A549 (cell line): ENCODE data around the gene RAD51B. TPM values are rescaled to one million over a fixed set of nuclear protein-coding genes. Genes with fewer than 3 reads are reported as not detected.

ENCODE experiments used
- ATAC-seq, 2 experiments: fragments of 200-7000 bp in 1 of 2; fragments of >200 bp in 1 of 2; cut with Nextera tagmentation in 1 of 2; cut with Tn5 transposase in 1 of 2; 3 replicates each; pipeline versions ENCODE4 v1.8.0 to v1.9.1; 2018 to 2020; ENCODE audit warnings: mild to moderate bottlenecking in 1 of 2, moderate library complexity in 1 of 2
- CTCF ChIA-PET: fragments of 300-600 bp; sonication (Branson Sonifier 250); formaldehyde crosslinking; extraction: SDS; loops from one replicate; lab custom pipeline; 2021; ENCODE audit warnings: antibody characterized with exemption, inconsistent platforms; lab: Yijun Ruan, JAX
- POLR2A ChIA-PET: fragments of 350-600 bp; formaldehyde crosslinking; extraction: SDS; loops from one replicate; lab custom pipeline; 2021; ENCODE audit warnings: antibody characterized with exemption, inconsistent platforms; lab: Yijun Ruan, JAX
- DNase-seq, 2 experiments: peaks; one replicate each; pipeline versions ENCODE4 v3.0.0 to v3.0.0-alpha.2; 2011 to 2016; ENCODE audit warnings: low read depth in 1 of 2, low spot score in 1 of 2
- FAIRE-seq: peaks from 2 replicates; lab custom pipeline; 2011; peaks lifted over from hg19 to GRCh38; lab: Jason Lieb, UNC
- H3K27ac ChIP-seq, 2 experiments: fragments of >200 bp; sonication (Bioruptor Twin); formaldehyde crosslinking; 3 replicates each; pipeline ENCODE4 v1.5.1; 2016 to 2017
- H3K4me1 ChIP-seq: fragments of >200 bp; sonication (Bioruptor Twin); formaldehyde crosslinking; 3 replicates; pipeline ENCODE4 v1.6.1; 2016
- H3K4me2 ChIP-seq: fragments of >200 bp; sonication (Bioruptor Twin); formaldehyde crosslinking; 3 replicates; pipeline ENCODE4 v1.6.1; 2016
- H3K4me3 ChIP-seq: fragments of >200 bp; sonication (Bioruptor Twin); formaldehyde crosslinking; 3 replicates; pipeline ENCODE4 v1.5.1; 2016
- H3K9me3 ChIP-seq: fragments of >200 bp; sonication (Bioruptor Twin); formaldehyde crosslinking; 3 replicates; pipeline ENCODE4 v1.6.1; 2016
- BHLHE40 ChIP-seq: IDR thresholded peaks from 2 replicates; pipeline ENCODE4 v1.6.1; 2012; ENCODE audit warnings: low read depth, low read length, inconsistent platforms
- CBX2 ChIP-seq: fragments of 200-600 bp; sonication (generic); IDR thresholded peaks from 2 replicates; pipeline ENCODE4 v1.6.1; 2016; ENCODE audit warnings: low read depth, mild to moderate bottlenecking, borderline replicate concordance
- CBX8 ChIP-seq: fragments of 200-600 bp; sonication (generic); IDR thresholded peaks from 2 replicates; pipeline ENCODE4 v1.6.1; 2016
- CEBPB ChIP-seq, 2 experiments: fragments of >200 bp in 1 of 2; sonication (Bioruptor Twin) in 1 of 2; formaldehyde crosslinking in 1 of 2; IDR thresholded peaks; 2 replicates each; pipeline ENCODE4 v1.6.1; 2012 to 2016
- CHD2 ChIP-seq: fragments of 150-350 bp; IDR thresholded peaks from 2 replicates; pipeline ENCODE4 v1.6.1; 2014; ENCODE audit warnings: low read length; ENCODE audit not compliant: partially characterized antibody
- CHD4 ChIP-seq: fragments of 200-600 bp; sonication (generic); IDR thresholded peaks from 2 replicates; pipeline ENCODE4 v1.6.1; 2016; ENCODE audit warnings: antibody characterized with exemption, mild to moderate bottlenecking, borderline replicate concordance
- ESRRA ChIP-seq: fragments of 150-350 bp; IDR thresholded peaks from 2 replicates; pipeline ENCODE4 v1.6.1; 2014; ENCODE audit warnings: mild to moderate bottlenecking, low read length, borderline replicate concordance
- FOSB ChIP-seq: fragments of 250-450 bp; sonication (Bioruptor Pico); IDR thresholded peaks from 2 replicates; pipeline ENCODE4 v1.5.0; 2020; ENCODE audit warnings: mild to moderate bottlenecking, moderate library complexity
- HDAC2 ChIP-seq: fragments of 200-600 bp; sonication (generic); IDR thresholded peaks from 2 replicates; pipeline ENCODE4 v1.6.1; 2016
- HEYL ChIP-seq: fragments of 250-450 bp; sonication (Bioruptor Pico); IDR thresholded peaks from 2 replicates; pipeline ENCODE4 v1.8.0; 2021; ENCODE audit warnings: mild to moderate bottlenecking, moderate library complexity
- HOXA7 ChIP-seq: fragments of 250-450 bp; sonication (Bioruptor Pico); IDR thresholded peaks from 2 replicates; pipeline ENCODE4 v1.5.0; 2020; ENCODE audit warnings: mild to moderate bottlenecking, moderate library complexity
- HOXB13 ChIP-seq: fragments of 250-450 bp; sonication (Bioruptor Pico); IDR thresholded peaks from 2 replicates; pipeline ENCODE4 v1.5.0; 2020; ENCODE audit warnings: low read depth, mild to moderate bottlenecking, moderate library complexity
- JUN ChIP-seq, 2 experiments: fragments of >200 bp; sonication (Bioruptor Twin); formaldehyde crosslinking; IDR thresholded peaks; 2 replicates in 1 of 2; 3 replicates in 1 of 2; pipeline ENCODE4 v1.6.1; 2016 to 2017
- MAFK ChIP-seq: fragments of 450-650 bp; IDR thresholded peaks from 2 replicates; pipeline ENCODE4 v1.6.1; 2014; ENCODE audit not compliant: partially characterized antibody
- NFE2L2 ChIP-seq: fragments of 150-350 bp; conservative IDR thresholded peaks from 2 replicates; pipeline ENCODE4 v1.6.1; 2014; ENCODE audit warnings: low read length
- NPAS2 ChIP-seq: fragments of 250-450 bp; sonication (Bioruptor Pico); IDR thresholded peaks from 2 replicates; pipeline ENCODE4 v1.8.0; 2022; ENCODE audit warnings: mild to moderate bottlenecking, moderate library complexity, borderline replicate concordance
- NR3C1 ChIP-seq: fragments of >200 bp; sonication (Bioruptor Twin); formaldehyde crosslinking; IDR thresholded peaks from 3 replicates; pipeline ENCODE4 v1.6.1; 2017
- PHF8 ChIP-seq: fragments of 200-600 bp; sonication (generic); IDR thresholded peaks from 2 replicates; pipeline ENCODE4 v1.6.1; 2016; ENCODE audit warnings: low read depth, mild to moderate bottlenecking, antibody characterized with exemption, moderate library complexity, borderline replicate concordance
- POLR2A ChIP-seq: IDR thresholded peaks from 2 replicates; pipeline ENCODE4 v1.6.1; 2012; ENCODE audit warnings: mild to moderate bottlenecking, low read length
- RARB ChIP-seq: fragments of 250-450 bp; sonication (Bioruptor Pico); IDR thresholded peaks from 2 replicates; pipeline ENCODE4 v1.8.0; 2021; ENCODE audit warnings: mild to moderate bottlenecking, moderate library complexity
- RCOR1 ChIP-seq: fragments of 150-350 bp; IDR thresholded peaks from 2 replicates; pipeline ENCODE4 v1.6.1; 2014; ENCODE audit warnings: antibody characterized with exemption, low read length, low read depth
- RFX5 ChIP-seq: fragments of 450-650 bp; IDR thresholded peaks from 2 replicates; pipeline ENCODE4 v1.7.1; 2014; ENCODE audit warnings: antibody characterized with exemption, mild to moderate bottlenecking, moderate library complexity
- RNF2 ChIP-seq: fragments of 200-600 bp; sonication (generic); IDR thresholded peaks from 2 replicates; pipeline ENCODE4 v1.6.1; 2016; ENCODE audit warnings: low read depth, mild to moderate bottlenecking, antibody characterized with exemption, moderate library complexity, borderline replicate concordance
- SMC3 ChIP-seq: fragments of >200 bp; sonication (Bioruptor Twin); formaldehyde crosslinking; IDR thresholded peaks from 3 replicates; pipeline ENCODE4 v1.6.1; 2018; ENCODE audit warnings: inconsistent platforms
- ZFP36 ChIP-seq: fragments of 450-650 bp; IDR thresholded peaks from 2 replicates; pipeline ENCODE4 v1.6.1; 2014; ENCODE audit warnings: borderline replicate concordance; ENCODE audit not compliant: partially characterized antibody
- ZSCAN20 ChIP-seq: fragments of 250-450 bp; sonication (Bioruptor Pico); IDR thresholded peaks from 2 replicates; pipeline ENCODE4 v1.8.0; 2022; ENCODE audit warnings: mild to moderate bottlenecking, moderate library complexity
- WGBS: methylation state at CpG from one replicate; pipeline ENCODE4 v1.1.6; 2017; ENCODE audit errors: missing lambda C conversion rate; 5-methylcytosine and 5-hydroxymethylcytosine counted together
- polyA plus RNA-seq, 4 experiments: library from polyadenylated mRNA; depleted of rRNA in 3 of 4; stranded (reverse); fragments of >200 nt; fragmentation: RNase III in 1 of 4; extraction: RNeasy Plus Mini Kit Qiagen cat#74134 plus additional on column Dnase treatment in 1 of 4; gene quantifications; 2 replicates in 3 of 4; 3 replicates in 1 of 4; pipeline ENCODE4 v1.2.3, GENCODE V29; 2011 to 2017
- TF ChIP-seq, protein P1 (sequence below): fragments of >200 bp; sonication (Bioruptor Twin); formaldehyde crosslinking; IDR thresholded peaks from 3 replicates; pipeline ENCODE4 v1.6.1; 2016
- TF ChIP-seq, protein P2 (sequence below): fragments of 200-600 bp; sonication (generic); IDR thresholded peaks from 2 replicates; pipeline ENCODE4 v1.6.1; 2016; ENCODE audit warnings: antibody characterized with exemption, mild to moderate bottlenecking, moderate library complexity
- TF ChIP-seq, protein P3 (sequence below): IDR thresholded peaks from 2 replicates; pipeline ENCODE4 v1.6.1; 2012

The RAD51B gene
- polyA plus RNA-seq, 2 of the 4 experiments (the other 2 are of a cell fraction): 7.2 to 10.8 TPM

- H3K9me3 ChIP-seq: peaks cover 6% of the 10 kb centered on the region; the same call in 2 of the 3 replicates
- H3K4me1 ChIP-seq: peaks cover 18% of the 10 kb centered on the region; the same call in 2 of the 3 replicates
- peak overlapping the region; percentile 32 to 45; a peak in 4 of 6 replicates for H3K27ac ChIP-seq
- ATAC-seq: no peak
- no peak overlapping the region for H3K4me2 ChIP-seq
- POLR2A ChIA-PET: no interaction called here
- no peak overlapping the region for H3K4me3 ChIP-seq
- CTCF ChIA-PET: no interaction called here
- TF ChIP-seq FOSB (CRISPR knock-in tag): no peak
- TF ChIP-seq POLR2A: no peak
- no peak for TF ChIP-seq ESRRA
- no peak for TF ChIP-seq HEYL
- no peak for TF ChIP-seq NR3C1
- TF ChIP-seq, protein P1, sequence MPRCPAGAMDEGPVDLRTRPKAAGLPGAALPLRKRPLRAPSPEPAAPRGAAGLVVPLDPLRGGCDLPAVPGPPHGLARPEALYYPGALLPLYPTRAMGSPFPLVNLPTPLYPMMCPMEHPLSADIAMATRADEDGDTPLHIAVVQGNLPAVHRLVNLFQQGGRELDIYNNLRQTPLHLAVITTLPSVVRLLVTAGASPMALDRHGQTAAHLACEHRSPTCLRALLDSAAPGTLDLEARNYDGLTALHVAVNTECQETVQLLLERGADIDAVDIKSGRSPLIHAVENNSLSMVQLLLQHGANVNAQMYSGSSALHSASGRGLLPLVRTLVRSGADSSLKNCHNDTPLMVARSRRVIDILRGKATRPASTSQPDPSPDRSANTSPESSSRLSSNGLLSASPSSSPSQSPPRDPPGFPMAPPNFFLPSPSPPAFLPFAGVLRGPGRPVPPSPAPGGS: no peak
- TF ChIP-seq JUN (IDR thresholded peaks at IDR 0.05): no peak
- TF ChIP-seq, protein P2, sequence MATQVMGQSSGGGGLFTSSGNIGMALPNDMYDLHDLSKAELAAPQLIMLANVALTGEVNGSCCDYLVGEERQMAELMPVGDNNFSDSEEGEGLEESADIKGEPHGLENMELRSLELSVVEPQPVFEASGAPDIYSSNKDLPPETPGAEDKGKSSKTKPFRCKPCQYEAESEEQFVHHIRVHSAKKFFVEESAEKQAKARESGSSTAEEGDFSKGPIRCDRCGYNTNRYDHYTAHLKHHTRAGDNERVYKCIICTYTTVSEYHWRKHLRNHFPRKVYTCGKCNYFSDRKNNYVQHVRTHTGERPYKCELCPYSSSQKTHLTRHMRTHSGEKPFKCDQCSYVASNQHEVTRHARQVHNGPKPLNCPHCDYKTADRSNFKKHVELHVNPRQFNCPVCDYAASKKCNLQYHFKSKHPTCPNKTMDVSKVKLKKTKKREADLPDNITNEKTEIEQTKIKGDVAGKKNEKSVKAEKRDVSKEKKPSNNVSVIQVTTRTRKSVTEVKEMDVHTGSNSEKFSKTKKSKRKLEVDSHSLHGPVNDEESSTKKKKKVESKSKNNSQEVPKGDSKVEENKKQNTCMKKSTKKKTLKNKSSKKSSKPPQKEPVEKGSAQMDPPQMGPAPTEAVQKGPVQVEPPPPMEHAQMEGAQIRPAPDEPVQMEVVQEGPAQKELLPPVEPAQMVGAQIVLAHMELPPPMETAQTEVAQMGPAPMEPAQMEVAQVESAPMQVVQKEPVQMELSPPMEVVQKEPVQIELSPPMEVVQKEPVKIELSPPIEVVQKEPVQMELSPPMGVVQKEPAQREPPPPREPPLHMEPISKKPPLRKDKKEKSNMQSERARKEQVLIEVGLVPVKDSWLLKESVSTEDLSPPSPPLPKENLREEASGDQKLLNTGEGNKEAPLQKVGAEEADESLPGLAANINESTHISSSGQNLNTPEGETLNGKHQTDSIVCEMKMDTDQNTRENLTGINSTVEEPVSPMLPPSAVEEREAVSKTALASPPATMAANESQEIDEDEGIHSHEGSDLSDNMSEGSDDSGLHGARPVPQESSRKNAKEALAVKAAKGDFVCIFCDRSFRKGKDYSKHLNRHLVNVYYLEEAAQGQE: no peak
- TF ChIP-seq, protein P3, sequence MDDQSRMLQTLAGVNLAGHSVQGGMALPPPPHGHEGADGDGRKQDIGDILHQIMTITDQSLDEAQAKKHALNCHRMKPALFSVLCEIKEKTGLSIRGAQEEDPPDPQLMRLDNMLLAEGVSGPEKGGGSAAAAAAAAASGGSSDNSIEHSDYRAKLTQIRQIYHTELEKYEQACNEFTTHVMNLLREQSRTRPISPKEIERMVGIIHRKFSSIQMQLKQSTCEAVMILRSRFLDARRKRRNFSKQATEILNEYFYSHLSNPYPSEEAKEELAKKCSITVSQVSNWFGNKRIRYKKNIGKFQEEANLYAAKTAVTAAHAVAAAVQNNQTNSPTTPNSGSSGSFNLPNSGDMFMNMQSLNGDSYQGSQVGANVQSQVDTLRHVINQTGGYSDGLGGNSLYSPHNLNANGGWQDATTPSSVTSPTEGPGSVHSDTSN: no peak
- TF ChIP-seq RARB: no peak
- TF ChIP-seq CHD2: no peak
- TF ChIP-seq HOXA7: no peak
- TF ChIP-seq HOXB13 (CRISPR knock-in tag): no peak
- FAIRE-seq: no peak
- DNase-seq: no peak
- 76% methylated on average over 6 of the region's 6 CpGs for WGBS
These were observed 692.5 kb downstream of the RAD51B start for GRCh38 chr14:68512088-68512487.

DNA sequence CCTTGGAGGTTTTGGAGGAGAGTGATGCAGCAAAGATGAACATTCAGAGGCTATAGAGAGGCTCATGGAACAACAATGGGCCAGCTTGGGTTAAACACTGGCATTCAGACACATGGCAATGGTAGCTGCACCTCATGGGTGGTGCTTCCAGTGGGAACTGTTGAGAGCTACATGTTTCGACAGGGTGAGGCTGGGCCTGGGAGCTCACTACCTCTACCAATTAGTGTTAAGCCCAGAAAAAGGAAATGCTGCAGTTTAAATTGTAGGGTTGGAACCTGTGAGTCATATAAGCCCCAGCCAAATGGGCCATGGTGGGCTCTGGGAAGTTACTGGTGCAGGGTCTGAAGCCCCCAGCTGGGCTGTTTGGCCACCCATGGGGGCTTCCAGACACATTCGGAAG, 693.6 kb downstream of the RAD51B start:
- TF ChIP-seq NPAS2 (CRISPR knock-in tag) (no peak), MAFK (no peak), SMC3 (no peak), NFE2L2 (no peak)
- Histone ChIP-seq H3K4me2 (no peak overlapping the region), H3K4me3 (no peak overlapping the region), H3K4me1 (peaks cover 18% of the 10 kb centered on the region; the same call in 2 of the 3 replicates), H3K27ac (peak overlapping the region; percentile 32 to 45; a peak in 5 of 6 replicates), H3K9me3 (peaks cover 6% of the 10 kb centered on the region; the same call in 2 of the 3 replicates)
- ChIA-PET CTCF (interaction anchor here (1.3 to 1.7 kb wide), 3 partner anchors 9 to 23 kb away, joined by 3 to 5 read pairs (median 3); no protein-coding TSS in a partner anchor), POLR2A (no interaction called here)
- no peak; a peak in 1 of 6 replicates for ATAC-seq
- no peak for DNase-seq
- no peak for FAIRE-seq
- 100% methylated on average over 2 of the region's 2 CpGs for whole genome bisulfite sequencing

DNA sequence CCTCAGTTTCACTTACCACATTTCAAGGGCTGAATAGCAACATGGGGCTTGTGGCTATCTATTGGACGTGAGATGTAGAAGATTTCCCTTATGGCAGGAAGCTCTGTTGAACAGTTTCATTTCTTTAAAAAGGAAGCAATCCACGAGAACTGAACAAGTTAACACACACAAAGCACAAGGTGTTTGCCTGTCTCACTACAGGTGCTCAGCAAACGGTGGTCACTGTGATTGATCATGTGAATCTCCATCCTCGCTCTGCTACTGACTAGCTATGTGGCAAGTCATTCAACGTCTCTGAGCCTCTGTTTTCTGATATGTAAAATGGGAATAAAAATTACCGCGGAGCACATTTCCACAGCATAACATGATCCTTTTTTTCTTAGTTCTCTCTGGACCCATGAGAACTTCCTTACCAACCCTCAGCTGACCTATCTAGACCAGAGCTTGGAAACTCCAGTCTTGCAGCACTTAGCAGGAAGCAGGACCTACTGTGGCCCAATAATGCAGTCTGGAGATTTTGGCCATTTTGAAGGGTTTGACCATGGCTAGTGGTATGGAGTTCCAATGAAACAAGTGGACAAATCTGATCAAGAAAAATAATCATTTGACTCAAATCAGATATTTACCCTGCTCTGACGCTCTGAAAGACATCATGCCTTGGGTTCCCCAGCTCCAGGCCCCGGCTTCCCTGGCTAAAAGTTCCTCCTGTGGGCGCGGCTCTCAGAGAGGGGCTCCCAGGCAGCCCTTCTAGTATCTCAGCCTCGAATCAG, 694.4 kb downstream of the RAD51B start:
- CTCF ChIA-PET: interaction anchor here (1.3 to 1.7 kb wide), 3 partner anchors 10 to 23 kb away, joined by 3 to 5 read pairs (median 3); no protein-coding TSS in a partner anchor
- peaks cover 22% of the 10 kb centered on the region; the same call in 2 of the 3 replicates for H3K4me1 ChIP-seq
- FAIRE-seq: no peak
- no peak for TF ChIP-seq HOXB13 (CRISPR knock-in tag)
- no peak for TF ChIP-seq NR3C1
- no peak for TF ChIP-seq CBX2
- no peak for TF ChIP-seq ZSCAN20 (CRISPR knock-in tag)
- no peak for TF ChIP-seq PHF8
- no peak for TF ChIP-seq CHD4
- no peak for TF ChIP-seq RCOR1
- TF ChIP-seq HDAC2: no peak
- no peak for TF ChIP-seq MAFK
- TF ChIP-seq RFX5: no peak
- no peak for TF ChIP-seq CBX8
- no peak for TF ChIP-seq BHLHE40
- no peak for TF ChIP-seq CEBPB (IDR thresholded peaks at IDR 0.05)
- no peak for TF ChIP-seq ZFP36
- no peak for TF ChIP-seq POLR2A
- TF ChIP-seq RNF2: no peak

More for the DNA sequence above, 694.4 kb downstream of the RAD51B start:
- WGBS: 88% methylated on average over 12 of the region's 12 CpGs
- Histone ChIP-seq H3K4me2 (no peak overlapping the region), H3K27ac (peak overlapping the region; percentile 32 to 45; a peak in 5 of 6 replicates), H3K9me3 (peaks cover under 1% of the 10 kb centered on the region; the same call in 1 of the 3 replicates), H3K4me3 (no peak overlapping the region)
- POLR2A ChIA-PET: no interaction called here
- ATAC-seq: no peak
- no peak for DNase-seq
